OCI-LY7 (cell line): Measurements from ENCODE around the gene XYLT1. TPM values are rescaled to one million over a fixed set of nuclear protein-coding genes. Genes with fewer than 3 reads are reported as not detected.
A peak's percentile ranks its signal among the peaks of the same experiment; 100 is the strongest.

Experiments
- BruUV-seq: library from RNA; stranded (reverse); fragments of 400-500 nt; replicated peaks from 2 replicates; lab custom pipeline; 2021; lab: Mats Ljungman, UMichigan
- CTCF ChIA-PET: fragments of 300-600 bp; sonication (Branson Sonifier 250); formaldehyde crosslinking; loops from one replicate; lab custom pipeline; 2022; ENCODE audit warnings: antibody characterized with exemption; ENCODE audit not compliant: unreplicated experiment; lab: Charles Lee
- POLR2A ChIA-PET: fragments of 300-600 bp; sonication (Branson Sonifier 250); formaldehyde crosslinking; loops from one replicate; lab custom pipeline; 2022; ENCODE audit warnings: antibody characterized with exemption; lab: Charles Lee
- DNase-seq: peaks from one replicate; pipeline ENCODE4 v3.0.0-alpha.2; 2015; ENCODE audit warnings: low spot score
- H2AFZ ChIP-seq: fragments of 200-600 bp; sonication (generic), shearing (Covaris generic); 2 replicates; pipeline ENCODE4 v1.6.1; 2014; ENCODE audit warnings: mild to moderate bottlenecking, antibody characterized with exemption, low read length, moderate library complexity
- H3K27ac ChIP-seq: fragments of 200-600 bp; sonication (generic); 2 replicates; pipeline ENCODE4 v1.5.1; 2014; ENCODE audit warnings: mixed run types, low read depth, mild to moderate bottlenecking, moderate library complexity, low read length, inconsistent platforms; ENCODE audit not compliant: poor library complexity, severe bottlenecking
- H3K36me3 ChIP-seq: fragments of 200-600 bp; sonication (generic); 2 replicates; pipeline ENCODE4 v1.6.1; 2014; ENCODE audit warnings: mild to moderate bottlenecking, antibody characterized with exemption, low read length, moderate library complexity, mixed read lengths; ENCODE audit not compliant: insufficient read depth
- H3K4me1 ChIP-seq: fragments of 200-600 bp; sonication (generic); 2 replicates; pipeline ENCODE4 v1.5.1; 2014; ENCODE audit warnings: mild to moderate bottlenecking, low read length; ENCODE audit not compliant: insufficient read depth, poor library complexity, severe bottlenecking
- H3K4me2 ChIP-seq: fragments of 200-600 bp; sonication (generic); 2 replicates; pipeline ENCODE4 v1.6.1; 2014; ENCODE audit warnings: mild to moderate bottlenecking, low read length
- H3K4me3 ChIP-seq: fragments of 200-600 bp; sonication (generic); 2 replicates; pipeline ENCODE4 v1.5.1; 2014; ENCODE audit warnings: mild to moderate bottlenecking, low read depth, low read length; ENCODE audit not compliant: poor library complexity, severe bottlenecking
- H3K79me2 ChIP-seq: fragments of 200-600 bp; sonication (generic); 2 replicates; pipeline ENCODE4 v1.6.1; 2016; ENCODE audit warnings: low read depth, mild to moderate bottlenecking, low read length, moderate library complexity, mixed read lengths; ENCODE audit not compliant: insufficient read depth
- H3K9me2 ChIP-seq: fragments of 200-600 bp; sonication (generic); 2 replicates; pipeline ENCODE4 v1.6.1; 2016; ENCODE audit warnings: mild to moderate bottlenecking, low read length, mixed read lengths; ENCODE audit not compliant: insufficient read depth
- H3K9me3 ChIP-seq: fragments of 200-600 bp; sonication (generic); 2 replicates; pipeline ENCODE4 v1.6.1; 2014; ENCODE audit warnings: mild to moderate bottlenecking, mixed run types, low read length, mixed read lengths
- H4K20me1 ChIP-seq: fragments of 200-600 bp; sonication (generic); 2 replicates; pipeline ENCODE4 v1.6.1; 2014; ENCODE audit warnings: mild to moderate bottlenecking, antibody characterized with exemption, low read length, moderate library complexity, mixed read lengths; ENCODE audit not compliant: insufficient read depth
- CTCF ChIP-seq: fragments of 200-600 bp; sonication (generic); conservative IDR thresholded peaks from 2 replicates; pipeline ENCODE4 v1.5.1; 2014; ENCODE audit warnings: mild to moderate bottlenecking, antibody characterized with exemption, low read length, moderate library complexity, mixed read lengths
- EZH2phosphoT487 ChIP-seq: fragments of 200-600 bp; sonication (generic); IDR thresholded peaks from 2 replicates; pipeline ENCODE4 v1.6.1; 2018; ENCODE audit warnings: low read depth, borderline replicate concordance, mild to moderate bottlenecking, mixed run types, antibody characterized with exemption, low read length, moderate library complexity, mixed read lengths
- intact Hi-C: fragments of 100-400 bp; cut with micrococcal nuclease; formaldehyde crosslinking; loops from one replicate; pipeline ENCODE4 v1.10.0; 2022; ENCODE audit not compliant: unreplicated experiment
- total RNA-seq, 2 experiments: library from RNA; depleted of rRNA in 1 of 2; stranded (reverse); fragments of >200 nt in 1 of 2; shearing (Covaris generic) in 1 of 2; gene quantifications; 2 replicates each; pipeline ENCODE4 v1.2.3, GENCODE V29; 2014 to 2022

The XYLT1 gene
- total RNA-seq, 2 experiments from 2014 or later: 36.3 to 50.0 TPM

GRCh38 chr16:17467923-17468540, 2.7 kb downstream of the XYLT1 start:
- Histone ChIP-seq H3K4me1 (peaks cover 55% of the 10 kb centered on the region), H3K9me2 (no peaks in the 10 kb centered on the region), H3K79me2 (peaks cover 71% of the 10 kb centered on the region), H2AFZ (no peak overlapping the region), H3K9me3 (no peaks in the 10 kb centered on the region), H3K4me3 (peak overlapping the region; percentile 94), H3K36me3 (peaks cover 33% of the 10 kb centered on the region), H3K4me2 (peak overlapping the region; percentile 95), H3K27ac (peak overlapping the region; percentile 70), H4K20me1 (peaks cover 10% of the 10 kb centered on the region; the same call in 1 of the 2 replicates)
- POLR2A ChIA-PET: interaction anchor here (0.6 to 3.5 kb wide), 9 partner anchors 9 to 226 kb away, joined by 3 to 16 read pairs (median 4); no protein-coding TSS in a partner anchor
- CTCF ChIA-PET: interaction anchor here (0.6 to 1.6 kb wide), 8 partner anchors 16 to 256 kb away, joined by 3 to 13 read pairs (median 4); no protein-coding TSS in a partner anchor
- peak; percentile 89 for TF ChIP-seq CTCF
- no peak for TF ChIP-seq EZH2phosphoT487
- BruUV-seq: no TSS peak
- peak; percentile 63 for DNase-seq
- intact Hi-C loops: loop anchor here (1.0 to 2.0 kb wide), 3 partner anchors 52 to 186 kb away; no protein-coding TSS in a partner anchor

DNA sequence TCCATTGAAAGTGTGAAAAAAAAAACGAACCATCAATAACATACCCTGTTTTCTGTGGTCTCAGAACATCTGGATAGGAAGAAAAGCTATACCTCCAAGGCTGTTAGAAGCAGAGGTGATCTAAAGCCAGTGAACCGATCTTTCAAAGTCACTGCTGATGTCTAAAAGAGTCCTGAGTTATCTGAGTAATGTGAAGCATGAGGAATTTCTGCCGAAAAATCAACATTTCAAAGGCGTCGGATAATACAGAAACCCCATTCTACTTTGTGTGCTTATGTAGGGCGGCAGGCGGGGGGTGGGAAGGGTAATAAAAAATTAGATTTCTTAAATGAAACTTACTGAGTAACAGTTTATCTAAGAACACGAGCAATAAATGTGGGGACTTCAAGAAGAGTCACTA, 3.9 kb downstream of the XYLT1 start:
- POLR2A ChIA-PET: interaction anchor here (0.9 to 3.5 kb wide), 5 partner anchors 17 to 184 kb away, joined by 3 to 16 read pairs (median 6); no protein-coding TSS in a partner anchor
- intact Hi-C loops: no loop called here
- Histone ChIP-seq H3K4me3 (peak overlapping the region; percentile 94), H3K4me2 (peak overlapping the region; percentile 95), H3K4me1 (peaks cover 67% of the 10 kb centered on the region), H3K79me2 (peaks cover 80% of the 10 kb centered on the region), H3K36me3 (peaks cover 35% of the 10 kb centered on the region), H3K9me3 (no peaks in the 10 kb centered on the region), H3K27ac (peak overlapping the region; percentile 70), H4K20me1 (peaks cover 10% of the 10 kb centered on the region; the same call in 1 of the 2 replicates), H3K9me2 (no peaks in the 10 kb centered on the region), H2AFZ (no peak overlapping the region)
- DNase-seq: no peak
- no TSS peak for BruUV-seq
- CTCF ChIA-PET: interaction anchor here (0.6 kb wide), 1 partner anchor 269 kb away, joined by 4 read pairs; no protein-coding TSS in a partner anchor
- no peak for TF ChIP-seq CTCF
- no peak for TF ChIP-seq EZH2phosphoT487

GRCh38 chr16:17465460-17465859, 5.3 kb downstream of the XYLT1 start:
- Histone ChIP-seq H2AFZ (no peak overlapping the region), H3K27ac (no peak overlapping the region), H3K4me3 (no peak overlapping the region), H3K36me3 (peaks cover 45% of the 10 kb centered on the region), H3K4me1 (peaks cover 75% of the 10 kb centered on the region), H4K20me1 (peaks cover 10% of the 10 kb centered on the region; the same call in 1 of the 2 replicates), H3K9me3 (no peaks in the 10 kb centered on the region), H3K4me2 (peak overlapping the region; percentile 95; the same call in 1 of the 2 replicates), H3K9me2 (no peaks in the 10 kb centered on the region), H3K79me2 (peaks cover 94% of the 10 kb centered on the region)
- no TSS peak for BruUV-seq
- POLR2A ChIA-PET: interaction anchor here (0.7 to 4.0 kb wide), 5 partner anchors 35 to 183 kb away, joined by 3 to 28 read pairs (median 6); no protein-coding TSS in a partner anchor
- TF ChIP-seq EZH2phosphoT487: no peak
- TF ChIP-seq CTCF: no peak
- DNase-seq: no peak
- intact Hi-C loops: no loop called here
- CTCF ChIA-PET: interaction anchor here (0.6 kb wide), 1 partner anchor 62 kb away, joined by 3 read pairs; no protein-coding TSS in a partner anchor
